GM04504 (cell line): ENCODE measurements around the gene CTNND2.

Experiments used
- DNase-seq: peaks from one replicate; pipeline ENCODE4 v3.0.0-alpha.2; 2012; ENCODE audit warnings: low read depth

Gene CTNND2

DNA sequence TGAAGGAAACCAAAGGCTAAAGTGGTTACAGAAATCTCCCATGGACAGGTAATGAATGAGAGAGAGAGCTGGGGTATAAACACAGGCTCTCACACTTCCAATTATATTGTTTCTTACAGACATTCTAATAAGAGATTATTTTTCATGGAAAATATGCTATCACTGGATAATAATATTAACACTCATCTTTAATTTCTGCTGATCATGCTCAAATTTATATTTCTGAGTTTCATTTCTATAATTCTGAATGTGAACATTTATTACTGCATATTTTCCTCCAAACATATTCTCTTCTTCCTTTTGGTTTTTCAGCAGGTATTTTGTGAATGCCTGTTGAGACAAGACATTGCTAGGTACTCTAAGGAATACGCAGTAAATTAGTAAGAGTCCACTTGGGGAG lies 733.0 kb downstream of the CTNND2 start:
- no peak for DNase-seq

DNA sequence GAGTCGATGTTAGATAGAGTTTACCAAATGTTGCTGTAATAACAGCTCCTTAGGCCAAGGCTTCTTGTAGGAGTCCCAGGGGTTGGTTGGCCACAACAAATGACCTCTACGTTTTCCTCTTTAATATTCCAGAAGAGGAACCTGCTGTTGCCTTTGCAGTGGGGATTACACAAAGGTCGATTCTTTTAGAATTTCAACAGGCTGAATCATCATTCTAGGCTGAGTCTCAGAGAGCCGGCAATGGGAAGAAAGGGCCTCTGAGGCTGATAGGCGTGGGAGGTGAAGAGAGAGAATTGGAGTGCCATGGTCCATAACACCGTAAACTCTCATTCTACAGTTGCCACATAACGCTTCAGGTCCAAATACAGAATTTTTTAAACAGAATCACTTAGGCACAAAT lies 737.3 kb downstream of the CTNND2 start:
- no peak for DNase-seq

DNA sequence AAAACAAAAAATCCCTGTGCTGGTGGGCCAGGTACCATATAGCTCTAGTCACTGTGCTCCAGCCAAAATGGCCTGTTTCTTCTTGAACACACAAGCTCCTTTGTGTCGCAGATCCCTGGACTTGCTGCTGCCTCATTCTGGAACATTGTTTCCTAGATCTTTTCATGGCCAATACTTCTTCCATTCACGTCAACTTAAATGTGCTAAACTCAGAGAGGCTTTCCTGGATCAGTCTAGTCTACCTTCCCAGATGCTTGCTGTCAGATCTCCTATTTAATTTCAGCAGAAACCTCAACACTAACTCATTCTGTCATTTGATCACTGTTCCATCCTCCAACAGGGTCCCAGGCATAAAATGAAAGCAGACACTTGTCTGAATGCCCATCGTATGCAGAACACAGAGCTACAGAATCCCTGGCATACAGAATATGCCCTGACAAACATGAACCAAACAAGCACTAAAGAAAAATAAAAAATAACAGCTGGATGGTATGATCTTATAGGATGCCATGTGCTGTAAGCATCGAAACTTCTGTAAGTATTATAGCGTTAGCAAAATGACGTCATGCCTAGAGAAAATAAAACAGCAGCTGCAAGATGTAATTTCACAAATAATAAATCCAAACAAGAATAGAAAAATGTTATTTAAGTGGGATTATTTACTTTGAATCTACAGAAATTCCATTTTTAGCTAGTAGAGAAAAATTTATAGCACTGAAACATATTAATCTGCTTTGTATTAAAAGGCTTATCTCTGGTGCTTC lies 739.5 kb downstream of the CTNND2 start:
- no peak for DNase-seq

DNA sequence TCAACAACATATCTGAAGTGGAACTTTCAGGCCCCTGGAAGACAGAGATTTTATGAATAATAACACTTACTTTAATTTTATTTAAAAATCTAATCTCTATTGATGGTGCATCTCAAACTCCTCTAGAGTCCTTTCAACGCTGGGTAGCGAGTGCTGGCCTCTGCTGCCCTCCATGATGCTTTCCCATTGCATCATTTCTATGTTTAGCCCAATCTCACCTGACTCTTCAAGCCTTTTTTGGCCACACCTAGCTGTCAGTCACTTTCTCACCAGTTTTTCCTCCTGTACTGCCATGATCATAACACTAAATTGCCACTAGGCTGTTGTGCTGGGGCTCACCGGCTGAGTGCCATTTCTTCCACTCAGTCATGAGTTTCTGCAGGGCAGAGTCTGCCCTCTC lies 747.1 kb downstream of the CTNND2 start:
- no peak for DNase-seq

DNA sequence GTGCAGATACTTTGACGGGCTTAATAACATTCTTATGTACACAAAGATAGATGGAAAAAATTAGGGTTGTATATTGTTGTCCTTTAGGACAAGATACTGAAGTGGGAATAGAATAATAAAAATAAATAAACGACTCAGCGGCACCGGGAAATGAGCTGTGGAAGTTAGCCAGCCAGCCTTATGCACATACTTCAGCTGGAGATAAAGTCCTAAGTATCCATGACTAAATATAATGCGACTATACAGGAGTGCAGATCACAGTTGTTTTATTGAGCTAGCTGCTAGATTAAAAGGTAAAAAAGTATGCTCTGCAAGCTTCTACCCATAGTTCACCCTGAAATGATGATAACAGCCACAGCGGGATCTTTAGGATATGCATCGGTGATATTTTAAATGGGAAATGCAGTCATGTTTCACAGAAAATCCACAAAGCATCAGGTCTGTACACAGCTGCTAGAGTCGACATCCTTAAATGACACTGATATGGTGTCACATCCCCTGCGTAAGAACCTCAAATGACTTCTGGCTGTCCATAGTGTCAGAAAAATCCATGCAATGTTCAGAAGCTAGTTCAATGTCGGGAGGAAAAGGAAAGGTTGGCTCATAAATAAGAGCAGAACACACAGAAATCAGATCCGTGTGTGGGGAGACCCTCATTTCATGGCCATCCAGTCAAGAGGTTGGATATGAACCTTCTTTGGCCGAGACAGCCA lies 750.4 kb downstream of the CTNND2 start:
- DNase-seq = no peak

DNA sequence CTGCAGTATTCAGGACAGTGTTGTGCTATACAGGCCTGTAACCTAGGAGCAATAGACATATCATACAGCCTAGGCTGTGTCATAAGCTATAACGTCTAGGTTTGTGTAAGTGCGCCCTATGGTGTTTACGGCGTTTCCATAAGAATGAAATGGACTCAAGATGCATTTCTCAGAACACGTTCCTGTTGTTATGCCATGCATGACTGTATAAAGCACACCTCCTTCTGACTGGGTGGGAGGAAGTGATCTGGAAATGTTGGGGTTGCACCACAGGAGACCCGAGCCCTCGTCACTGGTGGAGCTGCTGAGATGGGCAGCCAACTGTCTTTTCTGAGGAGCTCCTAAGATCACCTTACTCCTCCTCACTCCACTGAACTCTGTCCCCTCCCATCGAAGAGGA lies 751.9 kb downstream of the CTNND2 start:
- DNase-seq = no peak

DNA sequence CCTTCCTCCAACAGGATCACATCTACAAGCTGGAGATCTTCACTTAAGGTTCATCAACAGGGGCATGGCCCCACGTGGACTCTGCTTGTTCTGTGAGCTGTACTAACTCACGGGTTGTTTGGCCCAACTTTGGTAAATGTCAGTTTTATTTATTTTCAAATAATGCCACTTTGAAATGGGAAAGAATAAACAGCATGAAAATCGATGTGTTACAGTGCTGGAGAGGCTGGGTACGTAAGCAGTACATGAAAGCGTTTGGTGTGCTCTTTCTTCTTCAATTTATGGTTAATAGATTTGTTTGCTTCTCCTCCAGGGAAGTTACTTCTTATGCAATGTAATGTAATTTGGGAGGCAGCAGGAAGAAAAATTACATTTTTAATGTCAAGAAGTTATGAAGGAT lies 753.3 kb downstream of the CTNND2 start:
- DNase-seq = no peak

DNA sequence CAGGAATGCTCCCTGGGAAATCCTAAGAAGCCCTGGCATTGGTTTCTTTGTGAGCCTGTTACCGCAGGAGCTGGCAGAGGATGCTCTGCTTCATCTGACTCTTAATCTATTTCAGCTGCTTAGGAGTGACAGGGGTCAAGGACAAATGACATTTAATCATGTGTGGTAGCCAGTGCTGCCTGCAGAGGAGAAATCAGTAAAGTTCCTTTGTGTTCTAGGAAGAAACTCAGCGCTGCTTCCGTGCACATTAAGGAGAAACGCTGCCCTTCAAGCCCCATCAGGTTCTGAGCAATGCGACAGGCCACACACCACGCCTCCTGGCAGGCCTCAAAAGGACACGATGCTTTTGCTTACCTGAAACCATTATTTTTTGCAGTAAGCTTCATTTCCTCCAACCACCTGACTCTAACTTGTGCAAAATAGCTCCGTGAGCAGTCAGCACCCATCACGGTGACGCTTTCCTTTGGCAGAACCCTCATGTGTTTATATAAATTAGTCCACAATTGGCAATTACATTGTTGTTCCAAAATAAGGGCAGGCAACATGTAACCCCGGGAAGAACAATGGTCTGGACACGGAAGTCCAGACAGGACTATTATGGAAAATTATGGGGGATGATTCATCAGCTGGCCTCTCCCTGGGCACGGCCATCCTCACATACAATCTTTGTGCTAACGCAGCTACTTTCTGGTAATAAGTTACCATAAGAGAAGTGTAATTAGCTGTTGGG lies 755.3 kb downstream of the CTNND2 start:
- no peak for DNase-seq

DNA sequence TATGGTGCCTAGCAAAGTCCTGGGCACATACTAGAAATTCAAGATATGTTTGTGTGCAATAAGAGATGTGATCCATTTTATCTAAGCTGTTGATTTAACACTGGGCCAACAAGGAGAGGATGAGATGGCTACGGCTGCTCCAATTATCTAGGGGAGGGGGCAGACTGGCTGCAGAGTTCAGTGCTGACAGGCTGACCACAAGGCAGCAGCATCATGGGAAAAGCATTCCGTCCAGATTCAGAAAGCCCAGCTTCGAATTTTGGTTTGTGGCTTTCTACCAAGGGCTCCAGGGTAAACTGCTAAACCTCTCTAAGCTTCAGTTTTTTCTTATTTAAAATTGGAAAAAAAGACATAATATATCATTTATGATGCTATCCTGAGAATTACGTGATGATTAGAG lies 758.1 kb downstream of the CTNND2 start:
- no peak for DNase-seq

DNA sequence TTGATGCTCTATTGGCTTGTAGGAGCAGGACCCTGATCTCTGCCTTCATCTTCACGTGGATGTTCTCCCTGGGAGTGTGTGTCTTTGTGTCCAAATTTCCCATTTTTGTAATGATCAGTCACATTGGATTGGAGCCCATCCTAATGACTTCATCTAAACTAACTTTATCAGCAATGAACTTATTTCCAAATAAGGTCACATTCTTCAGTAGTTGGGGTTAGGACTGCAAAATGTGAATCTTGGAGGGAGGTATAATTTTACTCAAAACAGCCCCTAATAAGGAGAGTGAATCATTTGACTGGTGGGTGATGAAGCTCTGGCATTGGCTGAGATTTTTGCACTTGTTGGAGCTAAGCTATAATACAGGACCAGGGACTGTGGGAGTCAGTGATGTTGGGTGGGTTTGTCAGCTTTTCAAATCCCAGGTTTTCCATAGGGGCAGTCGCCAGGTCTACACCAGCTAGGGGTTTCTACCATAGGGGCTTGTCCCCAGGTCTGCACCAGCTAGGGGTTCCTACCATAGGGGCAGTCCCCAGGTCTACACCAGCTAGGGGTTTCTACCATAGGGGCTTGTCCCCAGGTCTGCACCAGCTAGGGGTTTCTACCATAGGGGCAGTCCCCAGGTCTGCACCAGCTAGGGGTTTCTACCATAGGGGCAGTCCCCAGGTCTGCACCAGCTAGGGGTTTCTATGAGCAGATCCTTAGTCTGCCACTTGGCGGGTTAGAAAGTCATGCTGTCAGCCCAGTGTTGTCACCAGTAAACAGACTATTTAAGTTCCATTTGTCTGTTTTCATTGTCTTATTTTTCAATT lies 760.6 kb downstream of the CTNND2 start:
- DNase-seq = no peak

DNA sequence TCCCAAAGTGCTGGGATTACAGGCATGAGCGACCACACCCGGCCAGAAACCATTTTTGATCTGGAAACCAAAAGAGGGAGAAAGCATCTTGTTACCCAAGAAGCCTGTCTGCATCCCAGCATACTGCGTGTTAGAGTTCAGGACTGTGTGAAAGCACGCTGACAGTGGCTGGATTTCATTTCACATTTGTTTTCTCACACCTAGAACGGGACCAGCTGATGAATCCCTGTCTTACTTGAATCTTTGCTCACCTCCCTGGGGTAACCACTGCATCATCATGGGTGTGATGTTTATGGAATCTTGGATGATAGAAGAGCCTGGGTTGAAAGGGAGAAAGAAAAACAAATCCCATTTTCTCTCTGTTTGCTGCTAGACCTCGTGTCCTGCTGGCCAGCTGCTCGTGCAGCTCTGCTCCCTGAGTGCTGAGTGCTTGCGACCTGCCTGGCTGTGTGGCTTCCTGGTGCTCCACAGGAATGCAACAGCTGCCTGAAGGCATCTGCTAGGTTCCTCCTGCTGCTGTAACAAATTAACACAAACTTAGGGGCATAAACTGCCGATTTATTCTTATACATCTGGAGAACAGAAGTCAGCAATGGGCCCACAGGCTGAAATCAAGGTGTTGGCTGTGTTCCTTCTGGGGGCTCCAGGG lies 764.9 kb downstream of the CTNND2 start:
- DNase-seq = no peak

DNA sequence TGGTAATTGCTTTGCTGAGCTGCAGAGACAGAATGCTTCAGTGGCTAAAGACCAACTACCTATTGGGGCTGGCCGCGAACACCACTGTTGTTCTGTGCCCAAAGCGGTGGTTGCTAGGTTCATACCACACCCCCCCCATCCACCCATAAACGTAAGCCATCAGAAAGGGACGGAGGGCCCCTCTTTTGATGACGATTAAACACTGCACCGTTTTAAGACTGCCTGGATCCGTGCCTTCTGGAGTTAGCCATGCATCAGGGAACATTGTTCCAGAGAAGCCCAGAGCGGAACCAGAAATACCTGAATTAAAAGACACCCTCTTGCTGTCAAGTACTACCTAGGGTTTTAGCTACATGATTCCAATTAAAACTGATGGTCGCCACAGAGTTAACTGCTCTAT lies 774.1 kb downstream of the CTNND2 start:
- DNase-seq = no peak

DNA sequence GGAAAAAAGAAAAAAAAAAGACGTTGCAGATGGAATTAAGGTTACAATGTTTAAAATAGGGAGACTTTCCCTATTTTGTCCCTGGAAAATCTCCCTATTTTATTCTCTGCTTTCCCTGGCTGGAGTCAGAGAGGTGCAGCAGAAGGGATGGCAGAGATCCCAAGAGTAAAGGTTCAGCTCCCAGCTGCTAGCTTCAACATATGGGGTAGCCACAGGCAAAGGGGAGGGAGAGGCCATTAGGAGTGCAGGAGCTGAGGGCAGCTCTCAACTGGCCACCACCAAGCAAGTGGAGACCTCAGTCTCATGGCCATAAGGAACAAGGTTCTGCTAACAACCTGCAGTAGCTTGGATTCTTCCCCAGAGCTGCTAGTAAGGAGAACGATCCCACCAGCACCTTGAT lies 776.2 kb downstream of the CTNND2 start:
- DNase-seq = no peak

DNA sequence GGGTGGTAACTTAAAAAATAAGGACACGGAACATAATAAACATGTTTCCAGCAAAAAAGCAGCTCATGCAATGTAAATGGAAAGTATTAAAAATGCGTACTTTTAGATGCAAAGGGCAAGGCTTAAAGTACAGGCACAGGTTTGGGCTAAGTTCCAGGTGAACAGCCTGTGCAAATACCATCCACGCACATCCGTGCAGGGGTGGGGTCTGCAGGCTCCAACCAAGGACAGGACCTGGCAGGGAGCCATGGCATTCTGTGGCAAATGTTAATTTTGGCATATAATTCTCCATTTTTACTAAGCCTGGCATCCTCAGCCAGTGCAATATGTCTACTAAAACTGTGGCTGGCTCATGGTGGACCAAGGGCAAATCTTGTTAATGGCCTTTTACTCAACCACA lies 777.4 kb downstream of the CTNND2 start:
- no peak for DNase-seq

DNA sequence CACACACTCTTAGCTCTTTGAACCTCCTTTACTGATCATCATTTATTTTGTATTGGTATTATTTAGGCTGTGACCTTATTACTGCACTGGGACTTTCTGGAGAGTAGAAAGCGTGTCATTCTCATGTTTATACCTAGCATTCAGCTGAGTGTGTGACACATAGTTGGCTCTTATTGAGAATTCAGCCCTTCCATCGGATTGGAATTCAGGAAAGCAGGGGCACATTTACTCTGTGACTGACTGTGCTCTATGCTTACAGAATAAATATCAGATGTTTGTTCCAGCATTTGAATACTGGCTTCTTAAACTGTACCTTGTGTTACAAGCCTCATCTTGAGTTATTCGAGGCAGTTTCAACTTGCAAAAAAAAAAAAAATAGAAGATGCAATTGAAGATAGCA lies 782.4 kb downstream of the CTNND2 start:
- DNase-seq = no peak

DNA sequence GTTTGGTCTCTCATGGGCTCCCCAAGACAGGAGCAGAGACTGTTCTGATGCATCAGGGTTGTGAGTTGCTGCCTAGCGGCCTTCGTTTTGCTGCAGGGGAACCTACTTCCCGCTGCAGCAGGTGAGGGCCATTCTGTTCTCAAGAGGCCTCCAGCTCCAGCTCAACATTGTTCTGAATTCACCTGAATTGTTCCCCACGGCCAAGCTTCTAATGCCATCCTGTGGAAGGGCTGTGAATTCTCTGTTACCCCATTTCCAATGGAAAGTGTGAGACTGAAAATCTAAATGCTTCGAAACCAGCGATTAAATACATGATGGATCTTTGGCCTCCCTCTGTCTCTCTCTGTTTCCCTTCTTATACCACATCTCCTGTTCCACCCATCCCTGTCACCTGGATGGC lies 794.1 kb downstream of the CTNND2 start:
- DNase-seq = no peak

DNA sequence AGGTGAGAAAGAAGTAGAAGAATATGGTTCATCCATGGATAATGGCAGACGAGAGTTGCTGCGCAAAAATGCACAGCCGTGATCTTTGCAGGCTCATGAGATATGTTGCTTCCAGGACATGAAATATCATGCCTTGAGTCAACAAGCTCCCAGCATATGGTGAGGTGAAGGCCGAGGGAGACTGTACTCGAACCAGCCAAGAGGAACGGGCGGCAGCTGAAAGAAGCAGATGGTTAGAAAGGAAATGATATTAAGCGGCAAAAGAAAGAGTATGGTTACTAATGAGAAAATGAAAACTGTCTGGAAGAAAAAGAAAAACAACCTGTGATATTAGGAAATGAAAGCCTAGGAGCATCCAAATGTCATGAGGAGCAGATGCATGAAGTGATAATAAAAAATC lies 798.5 kb downstream of the CTNND2 start:
- DNase-seq = no peak

DNA sequence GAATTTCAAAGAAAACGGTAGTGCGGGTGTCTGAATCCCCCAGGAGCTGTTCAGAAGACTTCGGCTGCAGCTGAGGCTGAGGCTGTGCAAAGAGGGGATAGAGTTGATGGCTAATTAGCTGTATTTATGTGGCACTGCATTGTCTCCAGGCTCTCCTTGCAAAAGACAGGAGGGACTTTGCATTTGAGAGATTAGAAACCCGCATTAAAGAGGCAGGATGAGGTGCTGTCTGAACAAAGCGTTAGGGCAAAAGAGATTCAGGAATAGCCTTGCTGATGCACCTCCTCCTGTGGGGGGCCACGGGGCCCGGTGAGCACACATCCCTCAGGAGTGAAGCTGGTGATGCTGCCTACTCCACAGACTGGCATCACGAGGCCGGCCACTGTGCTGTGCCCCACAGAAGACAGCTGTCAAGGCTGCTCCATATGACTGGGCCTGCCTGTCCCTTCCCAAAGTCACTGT lies 799.6 kb downstream of the CTNND2 start:
- DNase-seq = no peak

DNA sequence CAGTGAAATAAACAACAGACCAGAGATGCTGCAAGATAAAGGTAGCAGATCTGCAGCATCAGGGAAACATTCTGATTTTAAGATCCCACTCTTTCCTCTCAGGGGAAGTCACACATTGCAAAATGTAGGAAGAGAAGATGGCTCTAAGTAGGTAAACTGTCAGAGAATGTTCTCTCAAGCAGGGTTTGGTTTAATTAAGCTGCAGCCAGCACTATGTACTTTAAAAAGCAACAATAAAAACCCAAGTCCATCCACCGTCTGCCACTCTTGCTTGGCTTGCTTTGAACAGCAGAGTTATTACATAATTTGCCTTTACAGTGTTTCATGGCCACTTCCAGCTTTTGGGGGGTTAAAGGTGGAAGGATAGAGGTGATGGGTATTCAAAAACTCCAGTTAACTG lies 800.0 kb downstream of the CTNND2 start:
- no peak for DNase-seq

DNA sequence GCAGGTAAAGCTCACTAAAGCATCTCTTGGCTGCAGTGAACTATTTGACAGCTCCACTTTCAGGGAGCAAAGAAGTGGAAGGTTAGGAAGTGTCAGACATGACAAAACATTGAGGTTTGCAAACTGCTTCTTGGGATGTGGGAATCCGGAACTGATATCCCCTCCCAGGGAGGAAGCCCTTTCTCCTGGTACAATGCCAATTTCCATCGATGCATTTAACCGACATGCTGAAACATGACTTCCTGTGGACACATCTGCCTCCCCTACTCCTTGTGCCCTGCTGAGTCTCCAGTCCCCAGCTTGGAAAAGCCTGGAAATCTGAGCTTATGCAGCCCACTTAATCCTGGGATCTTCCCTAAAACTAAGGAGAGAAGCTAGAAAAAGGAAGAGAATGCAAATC lies 820.1 kb downstream of the CTNND2 start:
- no peak for DNase-seq

DNA sequence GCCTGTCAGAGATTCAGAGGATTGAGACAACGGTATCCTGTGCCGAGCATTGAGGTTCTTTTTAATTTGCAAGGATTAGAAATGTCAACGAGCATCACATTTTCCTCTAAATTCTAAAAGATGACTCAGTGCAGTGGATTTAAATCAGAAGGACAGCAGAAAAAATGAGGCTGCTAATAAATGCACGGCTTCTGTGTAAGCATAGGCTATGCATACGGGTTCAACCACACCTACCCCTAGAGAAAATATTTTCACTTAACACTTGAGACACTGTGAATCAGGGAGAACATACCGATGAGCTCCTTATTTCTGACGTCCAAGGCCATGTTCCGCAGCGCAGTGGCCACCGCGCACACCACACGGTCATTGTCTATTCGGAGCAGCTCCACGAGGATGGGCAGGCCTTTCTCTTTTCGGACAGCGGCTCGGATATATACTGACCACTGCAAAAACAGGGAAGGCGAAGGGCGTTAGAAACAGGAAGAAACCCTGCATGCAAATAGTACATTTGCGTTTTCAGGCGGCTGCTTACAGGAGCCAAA lies 821.8 kb downstream of the CTNND2 start:
- no peak for DNase-seq
